Colonic mucosa (tissue), 4 donors: ENCODE measurements around the gene AUNIP. TPM values are rescaled to one million over a fixed set of nuclear protein-coding genes. Genes with fewer than 3 reads are reported as not detected.

ENCODE experiments used
- DNase-seq: peaks from one replicate; pipeline ENCODE4 v3.0.0-alpha.2; 2020
- H3K27ac ChIP-seq: fragments of 200-600 bp; one replicate; pipeline ENCODE4 v1.8.0; 2021
- H3K27me3 ChIP-seq: fragments of 200-600 bp; one replicate; pipeline ENCODE4 v1.8.0; 2021
- H3K36me3 ChIP-seq: fragments of 200-600 bp; one replicate; pipeline ENCODE4 v1.8.0; 2021
- H3K4me1 ChIP-seq: fragments of 200-600 bp; one replicate; pipeline ENCODE4 v1.8.0; 2021; ENCODE audit warnings: mild to moderate bottlenecking
- H3K4me3 ChIP-seq: fragments of 200-600 bp; one replicate; pipeline ENCODE4 v1.8.0; 2021
- H3K9ac ChIP-seq, 2 donors: one replicate each; pipeline ENCODE4 v1.7.0; 2013; ENCODE audit warnings: control low read depth in 2 of 2, low read depth in 2 of 2, low read length in 2 of 2
- H3K9me3 ChIP-seq: fragments of 200-600 bp; one replicate; pipeline ENCODE4 v1.8.0; 2021
- intact Hi-C: fragments of 100-400 bp; cut with DNase I; formaldehyde crosslinking; loops from one replicate; pipeline ENCODE4 v1.14.1; 2022
- total RNA-seq, 2 donors: library from RNA; stranded (reverse); fragmentation: NEBNext Ultra II Directional in 1 of 2; extraction: Animal tissue kit (Norgen Biotek cat#: 25700) in 1 of 2; gene quantifications; one replicate each; pipeline ENCODE4 v1.2.1, GENCODE V29; 2021
- TF ChIP-seq, protein P1 (sequence below): fragments of 200-600 bp; IDR thresholded peaks from one replicate; pipeline ENCODE4 v1.8.0; 2022; ENCODE audit warnings: antibody characterized with exemption, mild to moderate bottlenecking
- donor health status: healthy.
- donor health status: DM: no; HTN: no; CAD: no.
- donor health status: DM: no; HTN: no; CAD: no.

Gene AUNIP
- total RNA-seq, 2 donors from 2014 or later = 1.2 to 4.8 TPM

DNA sequence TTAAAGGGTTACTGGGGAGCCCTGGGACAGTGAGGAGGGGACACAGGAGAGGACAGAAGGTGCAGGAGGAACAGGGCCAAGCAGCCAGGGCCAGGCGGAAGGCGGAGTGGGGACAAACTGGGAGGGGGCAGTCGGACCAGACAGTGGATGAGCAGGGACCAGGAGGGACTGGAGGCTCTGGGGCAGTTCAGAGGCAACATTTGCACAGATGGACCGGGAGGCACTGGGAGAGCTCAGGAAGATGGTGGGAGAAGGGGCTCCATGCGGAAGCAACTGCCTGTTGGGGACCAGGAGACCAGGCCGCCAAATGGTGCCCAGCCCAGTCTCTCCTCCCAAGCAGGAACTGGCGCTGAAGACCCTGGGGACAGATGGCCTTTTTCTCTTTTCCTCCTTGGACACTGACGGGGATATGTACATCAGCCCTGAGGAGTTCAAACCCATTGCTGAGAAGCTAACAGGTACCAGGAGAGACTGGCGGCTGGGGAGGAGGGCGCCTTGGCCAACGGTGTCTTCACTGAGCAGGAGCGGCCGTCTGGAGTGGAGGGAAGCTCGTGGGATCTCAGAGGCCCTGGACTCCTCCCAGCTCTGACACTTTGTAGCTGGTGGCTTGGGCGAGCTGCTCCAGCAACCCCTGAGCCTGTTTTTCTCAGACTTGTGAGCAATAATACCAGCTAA is 58.4 kb downstream of the AUNIP start:
- peak overlapping the region; percentile 53 to 84 for H3K9ac ChIP-seq
- TF ChIP-seq, protein P1, sequence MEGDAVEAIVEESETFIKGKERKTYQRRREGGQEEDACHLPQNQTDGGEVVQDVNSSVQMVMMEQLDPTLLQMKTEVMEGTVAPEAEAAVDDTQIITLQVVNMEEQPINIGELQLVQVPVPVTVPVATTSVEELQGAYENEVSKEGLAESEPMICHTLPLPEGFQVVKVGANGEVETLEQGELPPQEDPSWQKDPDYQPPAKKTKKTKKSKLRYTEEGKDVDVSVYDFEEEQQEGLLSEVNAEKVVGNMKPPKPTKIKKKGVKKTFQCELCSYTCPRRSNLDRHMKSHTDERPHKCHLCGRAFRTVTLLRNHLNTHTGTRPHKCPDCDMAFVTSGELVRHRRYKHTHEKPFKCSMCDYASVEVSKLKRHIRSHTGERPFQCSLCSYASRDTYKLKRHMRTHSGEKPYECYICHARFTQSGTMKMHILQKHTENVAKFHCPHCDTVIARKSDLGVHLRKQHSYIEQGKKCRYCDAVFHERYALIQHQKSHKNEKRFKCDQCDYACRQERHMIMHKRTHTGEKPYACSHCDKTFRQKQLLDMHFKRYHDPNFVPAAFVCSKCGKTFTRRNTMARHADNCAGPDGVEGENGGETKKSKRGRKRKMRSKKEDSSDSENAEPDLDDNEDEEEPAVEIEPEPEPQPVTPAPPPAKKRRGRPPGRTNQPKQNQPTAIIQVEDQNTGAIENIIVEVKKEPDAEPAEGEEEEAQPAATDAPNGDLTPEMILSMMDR = no peak
- H3K4me1 ChIP-seq = no peaks in the 10 kb centered on the region
- H3K27ac ChIP-seq = no peak overlapping the region
- no peak for DNase-seq
- intact Hi-C loops = loop anchor here (10.0 kb wide), 1 partner anchor 276 kb away; no protein-coding TSS in a partner anchor
- peak overlapping the region; percentile 40 for H3K4me3 ChIP-seq
- no peaks in the 10 kb centered on the region for H3K9me3 ChIP-seq
- no peaks in the 10 kb centered on the region for H3K36me3 ChIP-seq
- no peaks in the 10 kb centered on the region for H3K27me3 ChIP-seq

DNA sequence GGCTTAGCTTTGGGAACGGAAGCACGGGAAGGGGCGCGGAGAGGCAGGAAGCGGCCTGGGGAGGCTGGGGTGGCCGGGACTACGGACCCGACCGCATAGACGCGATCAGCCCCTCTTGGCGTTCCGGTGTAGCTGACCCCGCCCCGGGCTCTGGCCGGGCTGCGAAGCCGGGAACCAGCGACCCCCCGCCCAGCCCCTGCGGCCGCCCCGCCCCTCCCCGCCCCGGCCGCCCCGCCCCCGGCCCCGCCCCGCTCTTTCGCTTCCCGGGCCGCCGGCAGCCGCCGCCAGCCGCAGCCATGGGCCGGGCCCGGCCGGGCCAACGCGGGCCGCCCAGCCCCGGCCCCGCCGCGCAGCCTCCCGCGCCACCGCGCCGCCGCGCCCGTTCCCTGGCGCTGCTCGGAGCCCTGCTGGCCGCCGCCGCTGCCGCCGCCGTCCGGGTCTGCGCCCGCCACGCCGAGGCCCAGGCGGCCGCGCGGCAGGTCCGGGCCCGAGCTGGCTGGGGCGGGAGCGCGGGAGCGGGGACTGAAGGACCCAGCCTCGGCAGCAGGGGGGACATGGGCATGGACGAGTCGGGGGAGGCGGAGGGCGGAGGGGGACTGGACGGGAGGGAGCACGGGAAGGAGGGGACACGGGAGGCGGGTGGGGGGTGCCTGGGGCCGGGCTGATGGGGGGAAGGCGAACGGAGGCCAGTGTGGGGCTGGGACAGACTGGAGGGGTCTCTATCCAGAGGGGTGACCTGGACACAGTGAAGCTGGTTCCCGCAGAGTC is 59.1 kb downstream of the AUNIP start, which contains the start of gene SELENON:
SELENON (plus strand) TSS at position 259 of the 768 bp plus-strand sequence; CDS start at position 297, 38 bp downstream.
- intact Hi-C loops = loop anchor here (5.0 to 10.0 kb wide), 3 partner anchors 43 to 275 kb away; no protein-coding TSS in a partner anchor
- H3K27ac ChIP-seq = peak within 1 kb of the TSS; percentile 61
- H3K9me3 ChIP-seq = no peaks in the 10 kb centered on the region
- peak within 1 kb of the TSS; percentile 66 to 84 for H3K9ac ChIP-seq
- no peaks in the 10 kb centered on the region for H3K36me3 ChIP-seq
- peak; percentile 49 for DNase-seq
- H3K27me3 ChIP-seq = no peaks in the 10 kb centered on the region
- TF ChIP-seq, protein P1 = no peak
- peak within 1 kb of the TSS; percentile 43 for H3K4me3 ChIP-seq
- no peaks in the 10 kb centered on the region for H3K4me1 ChIP-seq

DNA sequence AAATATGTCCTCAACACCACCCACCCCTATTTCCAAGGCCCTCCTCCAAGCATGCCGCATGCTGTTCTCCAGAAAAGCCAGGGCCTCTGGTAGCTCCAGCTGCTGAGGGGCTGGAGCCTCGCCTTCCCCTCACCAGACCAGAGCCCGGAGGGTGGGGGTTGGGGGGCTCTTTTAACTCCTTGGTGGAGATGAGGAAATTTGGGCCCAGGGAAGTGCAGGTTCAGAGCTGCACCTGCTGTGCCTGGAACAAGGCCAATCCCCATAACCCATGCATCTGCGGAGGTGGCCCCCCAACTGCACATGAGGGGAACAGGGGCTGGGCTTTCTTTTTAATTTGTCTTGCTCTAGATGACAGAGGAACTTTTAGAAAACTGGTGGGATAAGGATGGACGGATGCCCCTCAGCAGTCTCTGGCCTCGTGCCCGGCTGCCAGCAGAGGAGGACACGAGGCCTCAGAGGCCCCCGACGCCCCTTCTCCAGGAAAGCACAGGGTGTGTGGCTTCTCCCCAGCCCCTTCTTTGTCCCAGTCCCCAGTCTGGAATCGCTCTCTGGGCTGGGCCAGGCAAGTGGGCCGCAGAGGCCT is 59.8 kb downstream of the AUNIP start:
- H3K27me3 ChIP-seq = no peaks in the 10 kb centered on the region
- no peak for DNase-seq
- TF ChIP-seq, protein P1 = no peak
- no peaks in the 10 kb centered on the region for H3K4me1 ChIP-seq
- no peaks in the 10 kb centered on the region for H3K9me3 ChIP-seq
- intact Hi-C loops = loop anchor here (5.0 kb wide), 2 partner anchors 42 to 192 kb away; no protein-coding TSS in a partner anchor
- H3K9ac ChIP-seq = peak overlapping the region; percentile 66 to 78
- no peaks in the 10 kb centered on the region for H3K36me3 ChIP-seq
- H3K27ac ChIP-seq = peak overlapping the region; percentile 61
- peak overlapping the region; percentile 43 for H3K4me3 ChIP-seq

DNA sequence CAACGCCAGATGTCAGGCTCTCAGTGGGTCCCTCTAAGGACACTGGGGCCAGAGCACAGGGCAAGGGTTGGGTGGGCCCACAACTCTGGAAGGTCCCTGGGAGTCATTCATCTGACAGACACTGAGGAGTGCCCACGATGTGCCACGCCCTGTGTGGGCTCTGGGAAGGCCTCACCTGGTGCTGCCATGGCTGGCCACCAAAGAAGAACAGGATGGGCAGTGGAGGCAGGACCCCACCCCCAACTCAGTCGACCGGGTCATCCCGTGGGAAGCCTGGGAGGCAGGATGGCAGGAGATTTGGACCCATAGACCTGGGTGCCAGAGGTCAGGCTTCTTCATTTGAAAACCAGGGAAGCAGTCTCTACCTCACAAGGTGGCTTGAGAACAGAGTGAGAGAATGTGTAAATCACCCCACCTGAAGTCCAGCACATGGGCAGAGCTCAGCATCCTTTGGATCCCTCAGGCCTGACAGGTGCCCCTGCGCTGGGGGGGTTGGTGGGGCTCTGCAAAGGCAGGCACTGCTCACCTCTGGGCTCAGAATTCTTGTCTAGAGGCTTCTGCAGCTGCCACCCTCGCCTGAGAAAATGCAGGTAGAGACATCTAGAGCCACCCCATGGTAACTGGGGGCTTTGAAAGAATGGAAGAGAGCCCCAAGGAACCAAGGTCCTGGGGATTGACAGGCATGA is 60.4 kb downstream of the AUNIP start:
- Histone ChIP-seq H3K4me3 (no peak overlapping the region), H3K27ac (peak overlapping the region; percentile 61), H3K27me3 (no peaks in the 10 kb centered on the region), H3K9ac (no peak overlapping the region), H3K36me3 (no peaks in the 10 kb centered on the region), H3K4me1 (no peaks in the 10 kb centered on the region), H3K9me3 (no peaks in the 10 kb centered on the region)
- intact Hi-C loops = loop anchor here (5.0 kb wide), 2 partner anchors 42 to 192 kb away; no protein-coding TSS in a partner anchor
- DNase-seq = no peak
- TF ChIP-seq, protein P1 = no peak

DNA sequence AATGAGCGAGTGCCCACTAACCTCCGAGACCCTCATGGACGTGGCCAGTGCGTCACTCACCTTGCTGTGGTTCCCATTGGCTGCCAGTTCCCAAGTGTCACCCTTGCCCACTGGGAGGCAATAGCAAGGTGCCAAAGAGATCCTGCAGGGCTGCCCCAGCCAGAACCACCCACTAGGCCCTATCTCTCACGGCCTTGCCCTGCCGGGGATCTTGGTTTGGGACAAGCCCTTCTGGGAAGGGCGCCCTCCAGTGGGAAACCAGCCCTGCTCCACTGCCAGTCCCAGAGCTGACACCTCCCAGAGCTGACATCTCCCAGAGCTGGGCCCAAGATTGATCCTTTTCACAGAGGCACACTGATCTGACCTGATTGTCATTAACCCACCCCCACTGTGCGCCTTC is 61.3 kb downstream of the AUNIP start:
- intact Hi-C loops = loop anchor here (5.0 kb wide), 2 partner anchors 41 to 191 kb away; no protein-coding TSS in a partner anchor
- no peak for DNase-seq
- no peak overlapping the region for H3K4me3 ChIP-seq
- H3K9ac ChIP-seq = no peak overlapping the region
- no peaks in the 10 kb centered on the region for H3K36me3 ChIP-seq
- H3K4me1 ChIP-seq = no peaks in the 10 kb centered on the region
- TF ChIP-seq, protein P1 = peak; percentile 33
- H3K9me3 ChIP-seq = no peaks in the 10 kb centered on the region
- no peak overlapping the region for H3K27ac ChIP-seq
- H3K27me3 ChIP-seq = no peaks in the 10 kb centered on the region
